Hematopoietic multipotent progenitor cell treated with erythropoietin and hydrocortisone succinate and interleukin-3 and kit ligand, for 4 days (in vitro differentiated cells): ENCODE measurements around the gene ZNF799.
A peak's percentile ranks its signal among the peaks of the same experiment; 100 is the strongest.
"Not testable (repeated sequence)": the region's sequence is repeated elsewhere in the genome, so short reads cannot be mapped to it uniquely, and the experiment has no call there.

Source experiments
- DNase-seq: peaks from one replicate; pipeline ENCODE4 v3.0.0-alpha.2; 2015

Gene ZNF799

DNA sequence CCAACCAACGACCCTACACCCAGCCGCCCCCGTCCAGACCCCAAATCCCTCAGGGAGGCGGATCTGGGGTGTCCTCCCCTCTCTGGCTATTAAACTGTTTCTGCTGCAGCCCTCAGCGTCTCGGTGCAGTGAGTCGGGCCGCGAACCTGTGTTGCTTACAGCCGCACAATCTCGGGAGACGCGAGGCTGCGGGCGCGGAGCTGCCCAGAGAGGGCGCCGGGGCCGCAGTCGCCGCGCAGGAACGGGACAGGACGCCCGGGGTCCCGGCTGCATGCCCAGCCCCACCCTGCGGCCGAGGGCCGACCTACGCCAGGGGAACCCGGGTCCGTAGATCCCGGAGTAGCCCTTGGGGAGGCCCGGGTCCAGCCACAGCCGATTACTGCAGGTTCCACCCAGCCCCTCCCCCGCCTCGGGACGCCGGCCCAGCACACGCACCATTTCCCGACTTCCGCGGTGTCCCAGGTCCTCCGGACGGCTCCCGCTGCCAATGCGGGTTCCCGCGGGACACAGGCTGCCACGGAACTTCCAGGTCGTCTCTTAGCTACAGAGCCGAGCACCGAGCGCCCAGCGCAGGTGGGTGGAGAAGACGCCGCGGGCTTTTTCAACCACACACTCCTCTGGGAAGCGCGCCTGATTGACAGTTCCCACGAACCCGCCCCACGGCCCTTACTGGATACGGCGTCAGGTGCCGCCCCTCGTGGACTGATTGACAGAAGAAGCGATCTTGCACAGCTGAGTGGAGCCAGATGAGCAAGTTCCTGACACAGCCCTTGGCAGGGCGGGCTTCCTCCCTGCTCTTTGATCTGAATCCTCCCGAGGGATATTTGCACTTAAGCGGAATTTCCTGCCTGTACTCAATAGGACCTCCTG, at the start of gene ZNF799:
Gene ZNF799 (minus strand): TSS at position 639 of the 870 bp plus-strand sequence. CDS start 201 bp downstream, at position 438.
- peak; percentile 97 for DNase-seq

DNA sequence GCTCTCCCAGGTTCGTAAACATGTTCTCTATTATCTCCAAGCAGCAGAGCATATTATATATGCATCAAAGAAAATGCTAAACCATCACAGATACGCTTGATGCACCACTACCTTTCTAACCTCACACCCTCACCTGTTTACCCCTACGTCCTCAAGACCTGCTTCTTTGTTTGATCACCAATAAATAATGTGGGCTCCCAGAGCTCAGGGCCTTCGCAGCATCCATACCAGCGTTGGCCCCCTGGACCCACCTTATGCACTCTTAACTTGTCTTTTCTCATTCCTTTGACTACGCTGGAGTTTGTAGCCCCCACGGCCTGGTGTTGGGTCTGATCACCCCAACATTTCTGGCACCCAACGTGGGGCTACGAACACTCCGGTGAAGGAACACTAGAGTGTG, 49.8 kb upstream of the ZNF799 start:
- no peak for DNase-seq

DNA sequence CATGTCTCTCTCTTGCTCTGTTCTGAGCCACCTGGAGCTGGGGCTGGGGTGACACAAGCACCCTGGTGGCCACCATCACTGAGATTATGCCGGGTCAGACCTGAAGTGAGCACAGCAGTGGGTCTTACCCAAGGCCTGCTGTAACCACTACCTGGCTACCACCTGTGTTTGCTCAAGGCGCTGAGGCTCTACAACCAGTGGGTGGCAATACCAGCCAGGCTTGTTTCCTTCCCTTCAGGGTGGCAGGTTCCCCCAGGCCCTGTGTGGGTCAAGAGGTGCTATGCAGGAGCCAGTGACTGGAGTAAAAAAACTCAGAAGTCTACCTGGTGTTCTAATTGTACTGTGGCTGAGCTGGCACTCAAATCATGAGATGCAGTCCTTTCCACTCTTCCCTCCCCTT, 47.7 kb upstream of the ZNF799 start:
- no peak for DNase-seq

DNA sequence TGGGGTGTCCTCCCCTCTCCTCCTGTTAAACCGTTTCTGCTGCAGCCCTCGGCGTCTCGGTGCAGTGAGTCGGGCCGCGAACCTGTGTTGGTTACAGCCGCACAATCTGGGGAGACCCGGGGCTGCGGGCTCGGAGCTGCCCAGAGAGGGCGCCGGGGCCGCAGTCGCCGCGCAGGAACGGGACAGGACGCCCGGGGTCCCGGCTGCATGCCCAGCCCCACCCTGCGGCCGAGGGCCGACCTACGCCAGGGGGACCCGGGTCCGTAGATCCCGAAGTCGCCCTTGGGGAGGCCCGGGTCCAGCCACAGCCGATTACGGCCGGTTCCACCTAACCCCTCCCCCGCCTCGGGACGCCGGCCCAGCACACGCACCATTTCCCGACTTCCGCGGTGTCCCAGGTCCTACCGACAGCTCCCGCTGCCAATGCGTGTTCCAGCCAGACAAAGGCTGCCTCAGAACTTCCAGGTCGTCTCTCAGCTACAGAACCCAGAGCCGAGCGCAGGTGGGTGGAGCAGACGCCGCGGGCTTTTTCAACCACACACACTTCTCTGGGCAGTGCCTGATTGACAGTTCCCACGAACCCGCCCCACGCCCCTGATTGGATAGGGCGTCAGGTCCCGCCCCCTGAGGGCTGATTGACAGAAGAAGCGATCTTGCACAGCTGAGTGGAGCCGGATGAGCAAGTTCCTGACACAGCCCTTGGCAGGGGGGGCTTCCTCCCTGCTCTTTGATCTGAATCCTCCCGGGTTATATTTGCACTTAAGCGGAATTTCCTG, 39.7 kb upstream of the ZNF799 start, which contains the start of gene ZNF443:
Gene ZNF443 (minus strand): TSS at position 481 of the 776 bp plus-strand sequence. CDS start 107 bp downstream, at position 374.
- peak; percentile 99 for DNase-seq

DNA sequence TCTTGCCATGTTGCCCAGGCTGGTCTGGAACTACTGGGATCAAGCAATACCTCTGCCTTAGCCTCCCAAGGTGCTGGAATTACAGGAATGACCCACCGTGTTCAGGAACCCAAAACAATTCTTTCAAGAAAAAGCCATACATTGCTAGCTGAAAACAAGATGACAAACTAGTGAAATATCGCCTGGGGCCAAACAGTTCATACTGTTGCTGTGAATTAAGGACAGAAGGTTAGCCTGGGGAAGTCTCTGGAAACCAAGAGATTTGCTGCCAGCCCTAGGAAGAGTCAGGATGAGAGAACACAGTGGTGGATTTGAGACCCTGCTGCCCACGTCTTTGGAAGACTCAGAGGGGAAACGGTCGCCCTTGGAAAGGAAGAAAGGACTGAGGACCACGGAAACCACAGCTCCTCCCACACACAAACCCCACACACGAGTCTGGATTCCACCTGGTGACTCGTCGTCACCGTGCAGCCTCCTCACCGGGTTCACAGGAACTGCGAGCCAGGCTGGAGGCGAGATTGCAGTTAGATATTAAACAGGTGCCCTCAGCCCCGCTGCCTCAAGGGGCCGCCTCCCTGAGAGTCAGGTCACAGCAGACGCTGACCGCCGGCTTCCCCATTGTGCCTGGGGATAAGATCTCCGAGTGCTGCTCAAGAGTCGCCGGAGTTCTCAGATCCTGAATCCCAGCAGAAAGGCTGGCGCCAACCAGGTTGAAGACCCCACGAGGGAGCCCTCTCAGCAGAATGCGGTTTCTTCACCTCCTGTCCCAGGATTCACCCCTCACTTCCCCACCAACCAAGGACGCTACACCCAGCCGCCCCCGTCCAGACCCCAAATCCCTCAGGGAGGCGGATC, 38.8 kb upstream of the ZNF799 start:
- peak; percentile 52 for DNase-seq

DNA sequence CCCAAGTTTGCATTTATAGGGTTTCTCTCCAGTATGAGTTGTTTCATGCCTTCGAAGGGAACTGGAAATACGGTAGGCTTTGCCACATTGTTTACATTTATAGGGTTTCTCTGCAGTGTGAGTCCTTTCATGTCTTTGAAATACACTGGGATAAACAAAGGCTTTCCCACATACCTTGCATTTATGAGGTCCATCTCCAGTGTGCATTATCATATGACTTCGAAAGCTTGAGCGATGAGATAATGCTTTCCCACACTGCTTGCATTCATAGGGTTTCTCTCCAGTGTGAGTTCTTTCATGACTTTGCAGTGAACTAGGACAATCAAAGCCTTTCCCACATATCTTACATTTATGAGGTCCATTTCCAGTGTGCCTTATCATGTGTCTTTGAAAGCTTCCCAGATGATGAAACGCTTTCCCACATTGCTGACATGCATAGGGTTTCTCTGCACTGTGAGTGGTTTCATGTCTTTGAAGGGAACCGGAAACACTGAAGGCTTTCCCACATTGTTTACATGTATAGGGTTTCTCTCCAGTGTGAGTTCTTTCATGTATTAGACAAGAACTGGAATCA, 29.7 kb upstream of the ZNF799 start:
- not testable (repeated sequence) for DNase-seq

DNA sequence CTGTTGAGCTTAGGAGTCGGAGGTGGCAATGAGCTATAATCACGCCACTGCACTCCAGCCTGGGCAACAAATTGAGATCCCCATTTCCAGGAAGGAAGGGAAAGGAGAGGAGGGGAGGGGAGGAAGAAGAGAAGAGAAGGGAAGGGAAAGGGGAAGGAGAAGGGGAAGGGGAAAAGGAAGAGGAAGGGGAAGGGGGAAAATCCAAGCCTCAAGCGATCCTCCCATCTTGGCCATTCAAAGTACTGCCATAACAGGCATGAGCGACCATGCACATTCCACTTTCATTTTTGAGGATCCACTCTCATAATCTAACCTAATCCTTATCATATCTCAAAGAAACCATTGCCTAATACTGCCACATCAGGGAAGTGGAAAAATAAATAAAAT, 24.8 kb upstream of the ZNF799 start:
- no peak for DNase-seq

DNA sequence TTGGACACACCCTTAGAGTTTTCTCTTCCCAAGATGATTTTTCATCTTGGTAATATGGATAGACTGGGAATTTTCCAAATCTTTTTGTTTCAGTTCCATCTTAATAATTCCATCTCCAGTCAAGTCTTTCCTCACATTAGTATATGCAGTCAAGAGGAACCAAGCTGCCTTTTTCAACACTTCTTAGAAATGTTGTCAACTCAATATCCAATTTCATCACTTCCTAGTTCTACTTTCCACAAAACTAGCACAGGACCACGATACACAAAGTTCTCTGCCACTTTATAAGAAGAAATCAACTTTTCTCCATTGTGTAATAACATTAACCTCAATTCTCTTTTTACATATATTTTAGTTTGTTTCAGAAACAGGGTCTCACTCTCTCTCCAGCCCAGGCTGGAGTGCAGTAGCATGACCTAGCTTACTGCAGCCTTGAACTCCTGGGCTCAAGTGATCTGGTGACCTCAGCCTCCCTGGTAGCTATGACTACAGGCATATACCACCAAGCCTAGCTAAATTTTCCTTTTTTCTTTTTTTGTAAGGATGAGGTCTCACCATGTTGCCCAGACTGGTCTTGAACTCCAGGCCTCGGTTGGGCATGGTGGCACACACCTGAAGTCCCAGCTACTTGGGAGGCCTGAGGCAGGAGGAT, 24.3 kb upstream of the ZNF799 start:
- peak; percentile 22 for DNase-seq

DNA sequence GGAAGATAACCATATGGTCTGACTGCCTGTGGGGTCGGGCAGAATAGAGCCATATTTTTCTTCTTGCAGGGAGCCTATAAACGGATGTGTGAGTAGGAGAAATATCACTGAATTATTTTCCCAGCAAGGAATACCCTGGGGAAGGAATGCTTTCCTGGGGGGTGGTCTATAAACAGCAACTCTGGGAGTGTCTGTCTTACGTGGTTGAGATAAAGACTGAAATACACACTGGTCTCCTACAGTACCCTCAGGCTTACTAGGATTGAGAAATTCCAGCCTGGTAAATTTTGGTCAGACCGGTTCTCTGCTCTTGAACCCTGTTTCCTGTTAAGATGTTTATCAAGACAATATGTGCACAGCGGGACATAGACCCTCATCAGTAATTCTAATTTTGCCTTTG, 16.2 kb upstream of the ZNF799 start:
- DNase-seq = not testable (repeated sequence)

DNA sequence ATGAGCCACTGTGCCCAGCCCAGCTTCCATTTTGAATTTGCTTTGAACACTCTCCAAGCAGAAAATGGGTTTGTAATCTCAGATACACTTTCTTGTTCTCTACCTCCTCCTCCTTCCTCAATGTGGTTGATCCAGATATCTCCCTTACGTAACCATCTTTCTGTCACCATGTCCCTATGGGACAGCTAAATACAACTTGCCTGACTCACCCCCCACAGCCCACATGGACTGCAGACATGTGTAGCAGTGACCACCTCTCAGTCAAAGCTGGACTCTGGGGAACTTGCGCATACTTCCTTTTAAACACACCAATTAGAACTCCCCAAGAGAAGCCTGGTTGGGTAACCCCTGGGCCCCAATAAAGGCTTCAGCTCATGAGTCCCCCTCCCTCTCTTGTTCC, 10.8 kb upstream of the ZNF799 start:
- DNase-seq = no peak

DNA sequence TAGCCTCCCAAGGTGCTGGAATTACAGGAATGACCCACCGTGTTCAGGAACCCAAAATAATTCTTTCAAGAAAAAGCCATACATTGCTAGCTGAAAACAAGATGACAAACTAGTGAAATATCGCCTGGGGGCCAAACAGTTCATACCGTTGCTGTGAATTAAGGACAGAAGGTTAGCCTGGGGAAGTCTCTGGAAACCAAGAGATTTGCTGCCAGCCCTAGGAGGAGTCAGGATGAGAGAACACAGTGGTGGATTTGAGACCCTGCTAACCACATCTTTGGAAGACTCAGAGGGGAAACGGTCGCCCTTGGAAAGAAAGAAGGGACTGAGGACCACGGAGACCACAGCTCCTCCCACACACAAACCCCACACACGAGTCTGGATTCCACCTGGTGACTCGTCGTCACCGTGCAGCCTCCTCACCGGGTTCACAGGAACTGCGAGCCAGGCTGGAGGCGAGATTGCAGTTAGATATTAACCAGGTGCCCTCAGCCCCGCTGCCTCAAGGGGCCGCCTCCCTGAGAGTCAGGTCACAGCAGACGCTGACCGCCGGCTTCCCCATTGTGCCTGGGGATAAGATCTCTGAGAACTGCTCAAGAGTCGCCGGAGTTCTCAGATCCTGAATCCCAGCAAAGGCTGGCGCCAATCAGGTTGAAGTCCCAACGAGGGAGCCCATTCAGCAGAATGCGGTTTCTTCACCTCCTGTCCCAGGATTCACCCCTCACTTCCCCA, 1.0 kb downstream of the ZNF799 start:
- peak; percentile 36 for DNase-seq

DNA sequence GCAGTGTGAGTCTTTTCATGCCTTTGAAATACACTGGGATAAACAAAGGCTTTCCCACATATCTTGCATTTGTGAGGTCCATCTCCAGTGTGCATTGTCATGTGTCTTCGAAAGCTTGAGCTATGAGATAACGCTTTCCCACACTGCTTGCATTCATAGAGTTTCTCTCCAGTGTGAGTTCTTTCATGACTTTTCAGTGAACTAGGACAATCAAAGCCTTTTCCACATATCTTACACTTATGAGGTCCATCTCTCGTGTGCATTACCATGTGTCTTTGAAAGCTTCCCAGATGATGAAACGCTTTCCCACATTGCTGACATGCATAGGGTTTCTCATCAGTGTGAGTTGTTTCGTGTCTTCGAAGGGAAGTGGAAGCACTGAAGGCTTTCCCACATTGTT, 9.9 kb downstream of the ZNF799 start:
- DNase-seq = not testable (repeated sequence)

DNA sequence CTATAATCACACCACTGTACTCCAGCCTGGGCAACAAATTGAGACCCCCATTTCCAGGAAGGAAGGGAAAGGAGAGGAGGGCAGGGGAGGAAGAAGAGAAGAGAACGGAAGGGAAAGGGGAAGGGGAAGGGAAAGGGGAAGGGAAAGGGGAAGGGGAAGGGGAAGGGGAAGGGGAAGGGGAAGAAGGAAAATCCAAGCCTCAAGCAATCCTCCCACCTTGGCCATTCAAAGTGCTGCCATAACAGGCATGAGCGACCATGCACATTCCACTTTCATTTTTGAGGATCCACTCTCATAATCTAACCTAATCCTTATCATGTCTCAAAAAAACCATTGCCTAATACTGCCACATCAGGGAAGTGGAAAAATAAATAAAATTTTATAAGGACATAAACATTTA, 14.7 kb downstream of the ZNF799 start:
- DNase-seq = not testable (repeated sequence)

DNA sequence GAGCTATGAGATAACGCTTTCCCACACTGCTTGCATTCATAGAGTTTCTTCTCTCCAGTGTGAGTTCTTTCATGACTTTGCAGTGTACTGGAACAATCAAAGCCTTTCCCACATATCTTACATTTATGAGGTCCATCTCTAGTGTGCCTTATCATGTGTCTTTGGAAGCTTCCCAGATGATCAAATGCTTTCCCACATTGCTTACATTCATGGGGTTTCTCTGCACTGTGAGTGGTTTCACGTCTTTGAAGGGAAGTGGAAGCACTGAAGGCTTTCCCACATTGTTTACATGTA, 20.7 kb downstream of the ZNF799 start:
- DNase-seq = no peak

DNA sequence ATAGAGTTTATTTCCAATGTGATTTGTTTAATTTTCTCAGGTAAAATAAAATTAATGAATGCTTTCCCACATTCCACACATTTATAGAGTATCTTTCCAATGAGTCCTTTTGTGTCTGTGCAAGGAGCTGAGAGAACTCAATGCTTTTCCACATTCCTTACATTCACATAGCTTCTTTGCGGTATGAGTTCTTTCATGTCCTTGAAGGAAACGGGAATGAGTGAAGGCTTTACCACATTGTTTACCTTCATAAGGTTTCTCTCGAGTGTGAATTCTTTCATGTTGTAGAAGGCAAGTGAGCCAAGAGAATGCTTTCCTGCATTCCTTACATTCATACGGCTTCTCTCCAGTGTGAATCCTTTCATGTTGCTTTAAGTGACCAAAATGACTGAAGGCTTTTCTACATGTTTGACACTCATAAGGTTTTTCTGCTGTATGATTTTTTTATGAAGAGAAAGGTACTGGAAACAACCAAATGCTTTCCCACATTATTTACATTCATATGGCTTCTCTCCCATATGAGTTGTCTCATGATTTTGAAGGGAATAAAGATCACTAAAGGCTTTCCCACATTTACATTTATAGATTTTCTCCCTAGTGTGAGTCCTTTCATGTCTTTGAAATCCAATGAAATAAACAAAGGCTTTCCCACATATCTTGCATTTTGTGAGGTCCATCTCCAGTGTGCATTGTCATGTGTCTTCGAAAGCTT, 21.2 kb downstream of the ZNF799 start:
- DNase-seq = no peak

DNA sequence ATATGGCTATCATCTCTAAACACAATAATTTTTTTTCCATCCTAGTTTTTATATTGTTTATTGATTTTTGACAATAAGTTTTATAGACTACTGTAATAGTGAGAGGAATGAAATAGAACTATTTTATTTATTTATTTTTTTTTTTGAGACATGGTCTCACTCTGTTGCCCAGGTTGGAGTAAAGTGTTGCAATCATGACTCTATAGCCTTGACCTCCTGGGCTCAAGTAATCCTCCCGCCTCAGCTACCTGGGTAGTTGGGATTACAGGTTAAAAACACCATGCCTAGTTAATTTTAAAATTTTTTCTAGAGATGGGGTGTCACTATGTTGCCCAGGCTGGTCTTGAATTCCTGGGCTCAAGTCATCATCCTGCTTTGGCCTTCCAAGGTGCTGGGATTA, 27.0 kb downstream of the ZNF799 start:
- DNase-seq = no peak

DNA sequence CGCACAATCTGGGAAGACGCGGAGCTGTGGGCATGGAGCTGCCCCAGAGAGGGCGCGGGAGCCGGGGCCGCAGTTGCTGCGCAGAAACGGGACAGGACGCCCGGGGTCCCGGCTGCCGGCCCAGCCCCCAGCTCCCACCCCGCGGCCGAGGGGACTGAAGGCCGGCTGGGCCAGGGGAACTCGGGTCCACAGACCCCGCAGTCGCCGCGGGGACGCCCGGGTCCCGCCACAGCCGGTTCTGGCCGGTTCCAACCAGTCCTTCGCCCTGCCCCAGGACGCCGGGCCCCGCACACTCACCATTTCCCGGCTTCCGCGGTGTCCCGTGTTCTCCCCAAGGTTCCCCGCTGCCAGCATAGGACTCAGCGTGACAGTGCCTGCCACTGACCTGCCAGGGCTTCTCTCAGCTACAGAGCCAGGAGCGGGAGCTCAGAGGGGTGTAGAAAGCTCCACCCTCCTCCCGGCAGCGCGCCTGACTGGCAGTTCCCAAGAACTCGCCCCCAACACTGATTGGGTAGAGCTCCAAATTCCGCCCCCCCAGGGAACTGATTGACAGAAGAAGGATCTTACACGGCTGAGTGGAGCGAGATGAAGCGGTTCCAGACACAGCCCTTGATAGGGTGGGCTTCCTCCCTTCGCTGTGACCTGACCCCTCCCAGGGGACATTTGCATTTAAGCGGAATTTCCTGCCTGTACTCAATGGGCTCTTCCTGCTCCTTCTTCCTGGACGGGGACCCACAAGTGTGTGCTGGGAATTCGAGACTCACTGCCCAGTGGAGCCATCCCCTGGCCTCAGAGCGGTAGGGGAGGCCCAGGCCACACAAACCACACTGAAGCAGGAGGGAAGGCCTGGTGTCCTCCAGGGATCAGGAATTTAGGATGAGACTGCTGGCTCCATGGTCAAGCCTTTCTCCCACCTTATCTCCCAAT, 35.6 kb downstream of the ZNF799 start, which contains the start of gene ZNF442:
Gene ZNF442 (minus strand): TSS at position 448 of the 927 bp plus-strand sequence. CDS start 2,052 bp downstream, outside the sequence.
- peak; percentile 97 for DNase-seq

DNA sequence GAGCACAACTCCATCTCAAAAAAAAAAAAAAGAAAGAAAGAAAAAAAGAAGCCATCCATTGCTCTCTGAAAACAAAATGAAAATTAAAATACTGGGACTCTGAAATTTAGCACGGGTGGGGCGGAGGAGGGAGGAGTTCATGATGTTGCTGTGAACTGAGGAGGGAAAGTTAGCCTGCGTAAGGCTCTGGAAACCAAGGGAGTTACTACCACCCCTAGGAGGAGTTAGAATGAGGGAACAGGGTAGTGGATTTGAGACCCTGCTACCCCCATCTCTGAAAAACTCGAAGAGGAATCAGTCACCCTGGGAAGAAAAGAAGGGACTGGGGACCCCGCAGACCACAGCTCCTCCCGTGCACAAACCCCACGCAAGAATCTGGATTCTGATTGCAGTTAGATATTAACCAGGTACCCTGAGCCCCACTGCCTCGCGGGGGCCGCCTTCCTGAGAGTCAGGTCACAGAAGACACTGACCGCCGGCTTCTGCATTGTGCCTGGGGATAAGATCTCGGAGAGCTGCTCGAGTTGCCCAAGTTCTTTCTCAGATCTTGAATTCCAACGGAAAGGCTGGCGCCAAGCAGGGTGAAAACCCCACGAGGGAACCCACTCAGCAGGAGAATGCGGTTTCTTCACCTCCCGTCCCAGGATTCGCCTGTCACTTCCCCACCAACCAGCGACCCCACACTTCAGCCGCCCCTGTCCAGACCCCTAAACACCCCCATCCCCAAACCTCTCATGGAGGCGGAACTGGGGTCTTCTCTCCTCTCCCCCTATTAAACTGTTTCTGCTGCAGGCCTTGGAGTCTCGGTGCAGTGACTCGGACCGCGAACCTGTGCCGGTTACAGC, 36.5 kb downstream of the ZNF799 start:
- peak; percentile 49 for DNase-seq
